Activated CD4-positive, alpha-beta T cell treated with anti-CD3 and anti-CD28 coated beads for 1 hour (primary cell): ENCODE measurements around the gene A3GALT2.

Source experiments
- DNase-seq: peaks from one replicate; pipeline ENCODE4 v3.0.0-alpha.2; 2020

Gene A3GALT2

GRCh38 chr1:33331444-33332356, 10.8 kb upstream of the A3GALT2 start:
- no peak for DNase-seq

- no peak for DNase-seq
Measured at GRCh38 chr1:33330906-33331305, 10.0 kb upstream of the A3GALT2 start.

- DNase-seq, result no peak
Measured at GRCh38 chr1:33330361-33330890, 9.5 kb upstream of the A3GALT2 start.

GRCh38 chr1:33329600-33330305, 8.9 kb upstream of the A3GALT2 start:
- no peak for DNase-seq

GRCh38 chr1:33328817-33329216, 7.9 kb upstream of the A3GALT2 start:
- no peak for DNase-seq

GRCh38 chr1:33327587-33328325, 6.9 kb upstream of the A3GALT2 start:
- no peak for DNase-seq

GRCh38 chr1:33326785-33327184, 5.9 kb upstream of the A3GALT2 start:
- no peak for DNase-seq

- DNase-seq, result no peak
Measured at GRCh38 chr1:33324677-33325575, 4.0 kb upstream of the A3GALT2 start.

GRCh38 chr1:33323663-33324477, 3.0 kb upstream of the A3GALT2 start:
- no peak for DNase-seq

GRCh38 chr1:33322870-33323585, 2.1 kb upstream of the A3GALT2 start:
- no peak for DNase-seq

GRCh38 chr1:33322109-33322508, 1.2 kb upstream of the A3GALT2 start:
- no peak for DNase-seq

GRCh38 chr1:33321178-33321577, 280 bp upstream of the A3GALT2 start:
- DNase-seq, result no peak

GRCh38 chr1:33319949-33320618, 814 bp downstream of the A3GALT2 start:
- no peak for DNase-seq

- no peak for DNase-seq
Measured at GRCh38 chr1:33319186-33319948, 1.5 kb downstream of the A3GALT2 start.

GRCh38 chr1:33317946-33318345, 3.0 kb downstream of the A3GALT2 start:
- no peak for DNase-seq

- no peak for DNase-seq
Measured at GRCh38 chr1:33317354-33317753, 3.5 kb downstream of the A3GALT2 start.

GRCh38 chr1:33316601-33317000, 4.3 kb downstream of the A3GALT2 start:
- no peak for DNase-seq

- DNase-seq, result no peak
Measured at GRCh38 chr1:33314416-33314815, 6.5 kb downstream of the A3GALT2 start.

GRCh38 chr1:33312413-33312749, 8.5 kb downstream of the A3GALT2 start:
- no peak for DNase-seq
